GM21526 (cell line): ENCODE results near the gene DHRS9.

ENCODE experiments used
- ATAC-seq: cut with Tn5 transposase; IDR thresholded peaks from one replicate; pipeline ENCODE4 v1.9.1; 2021; ENCODE audit warnings: moderate library complexity; ENCODE audit not compliant: unreplicated experiment, low FRiP score

DHRS9 gene

GRCh38 chr2:169093535-169093934 lies 24.2 kb downstream of the DHRS9 start:
- ATAC-seq: no peak

GRCh38 chr2:169094676-169095075 lies 25.3 kb downstream of the DHRS9 start:
- ATAC-seq: no peak

- ATAC-seq: no peak
These were observed 26.3 kb downstream of the DHRS9 start for GRCh38 chr2:169095621-169096105.

GRCh38 chr2:169104848-169105247 lies 35.5 kb downstream of the DHRS9 start:
- ATAC-seq: no peak

GRCh38 chr2:169105476-169105875 lies 36.1 kb downstream of the DHRS9 start:
- ATAC-seq: no peak

- ATAC-seq: no peak
These were observed 36.8 kb downstream of the DHRS9 start for GRCh38 chr2:169106134-169106533.

- ATAC-seq: no peak
These were observed 37.5 kb downstream of the DHRS9 start for GRCh38 chr2:169106563-169107545.

GRCh38 chr2:169107645-169108044 lies 38.3 kb downstream of the DHRS9 start:
- ATAC-seq: peak; percentile 88

- ATAC-seq: no peak
These were observed 38.9 kb downstream of the DHRS9 start for GRCh38 chr2:169108099-169108884.

GRCh38 chr2:169109502-169110409 lies 40.4 kb downstream of the DHRS9 start:
- peak; percentile 41 for ATAC-seq

GRCh38 chr2:169110419-169110818 lies 41.1 kb downstream of the DHRS9 start:
- no peak for ATAC-seq

- ATAC-seq: no peak
These were observed 41.6 kb downstream of the DHRS9 start for GRCh38 chr2:169110916-169111315.

- ATAC-seq: no peak
These were observed 43.5 kb downstream of the DHRS9 start for GRCh38 chr2:169112841-169113240.

GRCh38 chr2:169114056-169114455 lies 44.7 kb downstream of the DHRS9 start:
- ATAC-seq: no peak

GRCh38 chr2:169116327-169116726 lies 47.0 kb downstream of the DHRS9 start:
- ATAC-seq: no peak

- no peak for ATAC-seq
These were observed 47.6 kb downstream of the DHRS9 start for GRCh38 chr2:169116993-169117392.

- no peak for ATAC-seq
These were observed 48.7 kb downstream of the DHRS9 start for GRCh38 chr2:169118060-169118459.

GRCh38 chr2:169119123-169119760 lies 49.9 kb downstream of the DHRS9 start:
- no peak for ATAC-seq

- ATAC-seq: no peak
These were observed 50.5 kb downstream of the DHRS9 start for GRCh38 chr2:169119851-169120250.
